SK-N-SH (cell line): ENCODE results near the gene ZP2. TPM values are rescaled to one million over a fixed set of nuclear protein-coding genes. Genes with fewer than 3 reads are reported as not detected.

ENCODE experiments used
- CTCF ChIA-PET: fragments of 300-600, 350-600 bp; formaldehyde crosslinking; extraction: SDS; loops from one replicate; lab custom pipeline; 2021; lab: Yijun Ruan, JAX
- POLR2A ChIA-PET: fragments of 350-600 bp; sonication (Branson Sonifier 250); formaldehyde crosslinking; extraction: SDS; loops from one replicate; lab custom pipeline; 2020; ENCODE audit warnings: antibody characterized with exemption, inconsistent platforms; lab: Yijun Ruan, JAX
- DNase-seq: peaks from one replicate; pipeline ENCODE4 v3.0.0; 2012
- H2AFZ ChIP-seq: fragments of 200-600 bp; sonication (generic); 2 replicates; pipeline ENCODE4 v1.8.1; 2016; ENCODE audit warnings: antibody characterized with exemption, mild to moderate bottlenecking, low read depth
- H3F3A ChIP-seq: fragments of 200-600 bp; sonication (generic); replicated peaks from 2 replicates; pipeline ENCODE3; 2016; ENCODE audit warnings: antibody characterized with exemption, mild to moderate bottlenecking; ENCODE audit not compliant: insufficient read depth
- H3K27ac ChIP-seq, 2 experiments: fragments of 200-500 bp in 1 of 2; fragments of 200-600 bp in 1 of 2; sonication (Bioruptor generic) in 1 of 2; sonication (generic), shearing (Covaris generic) in 1 of 2; 2 replicates each; pipeline versions ENCODE4 v1.5.1 to v1.6.1; 2014 to 2016; ENCODE audit warnings: low read depth in 2 of 2, inconsistent platforms in 1 of 2, low read length in 1 of 2, mild to moderate bottlenecking in 1 of 2, mixed read lengths in 1 of 2
- H3K27me3 ChIP-seq: fragments of 200-600 bp; sonication (generic), shearing (Covaris generic); 2 replicates; pipeline ENCODE4 v1.6.1; 2016; ENCODE audit warnings: mixed run types; ENCODE audit not compliant: insufficient read depth
- H3K36me3 ChIP-seq, 2 experiments: fragments of 200-500 bp in 1 of 2; fragments of 200-600 bp in 1 of 2; sonication (Bioruptor generic) in 1 of 2; sonication (generic) in 1 of 2; replicated peaks in 1 of 2; 2 replicates each; pipeline versions ENCODE3 to v1.5.1; 2014 to 2016; ENCODE audit warnings: low read length in 1 of 2, mild to moderate bottlenecking in 1 of 2; ENCODE audit not compliant: insufficient read depth in 2 of 2, control insufficient read depth in 1 of 2
- H3K4me1 ChIP-seq, 2 experiments: fragments of 200-500 bp in 1 of 2; fragments of 200-600 bp in 1 of 2; sonication (Bioruptor generic) in 1 of 2; sonication (generic), shearing (Covaris generic) in 1 of 2; 2 replicates each; pipeline versions ENCODE4 v1.5.1 to v1.6.1; 2014 to 2016; ENCODE audit warnings: low read depth in 1 of 2, low read length in 1 of 2, mixed run types in 1 of 2; ENCODE audit not compliant: insufficient read depth in 2 of 2, control insufficient read depth in 1 of 2
- H3K4me2 ChIP-seq: fragments of 200-600 bp; sonication (generic), shearing (Covaris generic); 2 replicates; pipeline ENCODE4 v1.6.1; 2017; ENCODE audit warnings: mixed run types
- H3K4me3 ChIP-seq, 2 experiments: fragments of 200-500 bp in 1 of 2; fragments of 200-600 bp in 1 of 2; sonication (Bioruptor generic) in 1 of 2; sonication (generic), shearing (Covaris generic) in 1 of 2; 2 replicates each; pipeline versions ENCODE4 v1.5.1 to v1.8.1; 2014 to 2016; ENCODE audit warnings: low read depth in 2 of 2, inconsistent platforms in 1 of 2, low read length in 1 of 2, mild to moderate bottlenecking in 1 of 2, mixed read lengths in 1 of 2, moderate library complexity in 1 of 2
- H3K79me2 ChIP-seq: fragments of 200-600 bp; sonication (generic); 2 replicates; pipeline ENCODE4 v1.8.1; 2017; ENCODE audit warnings: mild to moderate bottlenecking; ENCODE audit not compliant: insufficient read depth
- H3K9ac ChIP-seq: fragments of 200-600 bp; sonication (generic); 2 replicates; pipeline ENCODE4 v1.6.1; 2017; ENCODE audit warnings: mixed run types
- H3K9me2 ChIP-seq: fragments of 200-600 bp; sonication (generic); 2 replicates; pipeline ENCODE4 v1.6.1; 2017; ENCODE audit warnings: mixed run types
- H3K9me3 ChIP-seq: fragments of 200-600 bp; sonication (generic); 2 replicates; pipeline ENCODE4 v1.6.1; 2017; ENCODE audit warnings: mixed run types, mild to moderate bottlenecking, moderate library complexity
- H4K20me1 ChIP-seq: fragments of 200-600 bp; sonication (generic); 2 replicates; pipeline ENCODE4 v1.6.1; 2017; ENCODE audit warnings: mild to moderate bottlenecking, mixed run types; ENCODE audit not compliant: insufficient read depth
- GATA2 ChIP-seq: sonication (generic); formaldehyde crosslinking; IDR thresholded peaks from 2 replicates; pipeline ENCODE4 v1.5.0; 2020; ENCODE audit warnings: mild to moderate bottlenecking, missing genetic modification reagents
- IRF3 ChIP-seq: fragments of 150-350 bp; IDR thresholded peaks from 2 replicates; pipeline ENCODE4 v1.6.1; 2016; ENCODE audit warnings: mild to moderate bottlenecking, low read depth, low read length
- JUND ChIP-seq: IDR thresholded peaks from 2 replicates; pipeline ENCODE4 v1.4.0; 2012
- MXI1 ChIP-seq: IDR thresholded peaks from 2 replicates; pipeline ENCODE4 v1.6.1; 2012; ENCODE audit warnings: mild to moderate bottlenecking, low read depth, low read length, improper control_type of control experiment
- NRF1 ChIP-seq: IDR thresholded peaks from 2 replicates; pipeline ENCODE4 v1.6.1; 2012; ENCODE audit warnings: low read depth, mild to moderate bottlenecking, low read length
- POLR2AphosphoS5 ChIP-seq: IDR thresholded peaks from 2 replicates; pipeline ENCODE4 v1.6.1; 2012; ENCODE audit warnings: low read depth, low read length
- RFX5 ChIP-seq: IDR thresholded peaks from 2 replicates; pipeline ENCODE4 v1.6.1; 2012; ENCODE audit warnings: mild to moderate bottlenecking, improper control_type of control experiment, low read length
- WGBS: methylation state at CpG from one replicate; pipeline ENCODE4 v1.1.6; 2017; ENCODE audit warnings: low lambda C conversion rate; 5-methylcytosine and 5-hydroxymethylcytosine counted together
- polyA plus RNA-seq, 3 experiments: library from polyadenylated mRNA; depleted of rRNA; stranded (reverse); fragments of >200 nt; gene quantifications; 2 replicates each; pipeline ENCODE4 v1.2.3, GENCODE V29; 2012
- TF ChIP-seq, protein P1 (sequence below): IDR thresholded peaks from 2 replicates; pipeline ENCODE4 v1.6.1; 2012; ENCODE audit warnings: mild to moderate bottlenecking, low read depth, low read length, moderate library complexity

The ZP2 gene
- polyA plus RNA-seq, 1 of the 3 experiments (the other 2 are of a cell fraction): not detected

DNA sequence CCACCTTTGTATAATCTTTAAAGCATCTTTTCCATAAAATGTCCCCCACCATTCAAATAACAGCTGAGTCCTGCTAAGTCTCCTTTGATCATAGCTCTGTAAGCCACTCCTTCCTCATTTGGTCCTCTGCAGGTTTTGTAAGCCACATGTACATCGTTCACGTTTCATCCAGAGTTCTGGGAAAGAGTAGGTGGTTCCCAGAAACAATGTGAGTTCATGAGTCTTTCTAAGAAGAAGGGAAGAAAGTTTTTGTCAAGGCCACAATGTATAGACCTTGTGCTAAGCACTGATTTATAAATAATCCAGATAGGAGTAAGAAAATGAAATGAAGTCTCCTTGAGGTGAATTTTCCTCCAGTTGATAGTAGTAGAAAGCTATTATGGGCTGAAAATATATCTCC lies 13.4 kb upstream of the ZP2 start:
- Histone ChIP-seq H3K27ac (no peak overlapping the region), H3K9ac (no peak overlapping the region), H4K20me1 (no peaks in the 10 kb centered on the region), H3K36me3 (no peaks in the 10 kb centered on the region), H3F3A (no peaks in the 10 kb centered on the region), H3K79me2 (no peaks in the 10 kb centered on the region), H3K4me1 (no peaks in the 10 kb centered on the region), H3K9me3 (no peaks in the 10 kb centered on the region), H3K27me3 (peaks cover 4% of the 10 kb centered on the region; the same call in 1 of the 2 replicates), H3K4me2 (no peak overlapping the region), H2AFZ (no peak overlapping the region), H3K4me3 (no peak overlapping the region), H3K9me2 (no peaks in the 10 kb centered on the region)
- TF ChIP-seq IRF3: no peak
- TF ChIP-seq NRF1: no peak
- WGBS: 50% methylated on average over 2 of the region's 2 CpGs
- DNase-seq: no peak
- ChIA-PET CTCF (no interaction called here), POLR2A (no interaction called here)

DNA sequence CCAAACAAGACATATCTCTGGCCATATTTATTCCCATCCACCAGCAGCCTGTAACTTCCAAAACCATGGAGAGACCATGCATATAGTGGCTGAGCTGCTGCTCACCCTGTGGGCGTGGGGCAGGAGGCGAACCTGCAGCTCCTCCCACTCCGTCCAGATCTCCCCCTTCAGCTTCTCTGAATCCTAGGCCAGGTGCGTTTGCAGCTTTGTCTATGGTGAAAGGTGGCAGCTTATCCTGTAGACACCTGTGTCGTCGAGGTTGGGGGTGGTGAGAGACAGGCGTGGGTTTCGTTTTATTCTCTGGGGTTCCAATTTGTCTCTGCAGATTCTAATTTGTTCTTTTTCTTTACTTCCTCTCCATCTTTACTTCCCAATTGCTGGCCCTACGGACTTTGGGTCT lies 12.4 kb upstream of the ZP2 start:
- Histone ChIP-seq H3K36me3 (no peaks in the 10 kb centered on the region), H3K79me2 (no peaks in the 10 kb centered on the region), H3K4me1 (no peaks in the 10 kb centered on the region)
- WGBS: 55% methylated on average over 9 of the region's 9 CpGs
- ChIA-PET POLR2A (no interaction called here), CTCF (interaction anchor here (0.6 kb wide), 1 partner anchor 35 kb away, joined by 3 read pairs; no protein-coding TSS in a partner anchor)
- TF ChIP-seq, protein P1, sequence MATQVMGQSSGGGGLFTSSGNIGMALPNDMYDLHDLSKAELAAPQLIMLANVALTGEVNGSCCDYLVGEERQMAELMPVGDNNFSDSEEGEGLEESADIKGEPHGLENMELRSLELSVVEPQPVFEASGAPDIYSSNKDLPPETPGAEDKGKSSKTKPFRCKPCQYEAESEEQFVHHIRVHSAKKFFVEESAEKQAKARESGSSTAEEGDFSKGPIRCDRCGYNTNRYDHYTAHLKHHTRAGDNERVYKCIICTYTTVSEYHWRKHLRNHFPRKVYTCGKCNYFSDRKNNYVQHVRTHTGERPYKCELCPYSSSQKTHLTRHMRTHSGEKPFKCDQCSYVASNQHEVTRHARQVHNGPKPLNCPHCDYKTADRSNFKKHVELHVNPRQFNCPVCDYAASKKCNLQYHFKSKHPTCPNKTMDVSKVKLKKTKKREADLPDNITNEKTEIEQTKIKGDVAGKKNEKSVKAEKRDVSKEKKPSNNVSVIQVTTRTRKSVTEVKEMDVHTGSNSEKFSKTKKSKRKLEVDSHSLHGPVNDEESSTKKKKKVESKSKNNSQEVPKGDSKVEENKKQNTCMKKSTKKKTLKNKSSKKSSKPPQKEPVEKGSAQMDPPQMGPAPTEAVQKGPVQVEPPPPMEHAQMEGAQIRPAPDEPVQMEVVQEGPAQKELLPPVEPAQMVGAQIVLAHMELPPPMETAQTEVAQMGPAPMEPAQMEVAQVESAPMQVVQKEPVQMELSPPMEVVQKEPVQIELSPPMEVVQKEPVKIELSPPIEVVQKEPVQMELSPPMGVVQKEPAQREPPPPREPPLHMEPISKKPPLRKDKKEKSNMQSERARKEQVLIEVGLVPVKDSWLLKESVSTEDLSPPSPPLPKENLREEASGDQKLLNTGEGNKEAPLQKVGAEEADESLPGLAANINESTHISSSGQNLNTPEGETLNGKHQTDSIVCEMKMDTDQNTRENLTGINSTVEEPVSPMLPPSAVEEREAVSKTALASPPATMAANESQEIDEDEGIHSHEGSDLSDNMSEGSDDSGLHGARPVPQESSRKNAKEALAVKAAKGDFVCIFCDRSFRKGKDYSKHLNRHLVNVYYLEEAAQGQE: no peak
- no peak for TF ChIP-seq POLR2AphosphoS5
- no peak for TF ChIP-seq RFX5
- no peak for TF ChIP-seq JUND
- no peak for TF ChIP-seq MXI1
- no peak for TF ChIP-seq GATA2 (CRISPR knock-in tag)
- TF ChIP-seq, all 33 proteins: peak for 0
- H3K27ac ChIP-seq: no peak overlapping the region
- no peak overlapping the region for H3K9ac ChIP-seq
- no peaks in the 10 kb centered on the region for H4K20me1 ChIP-seq
- no peaks in the 10 kb centered on the region for H3F3A ChIP-seq
- no peak overlapping the region for H3K4me3 ChIP-seq
- H3K27me3 ChIP-seq: peaks cover 4% of the 10 kb centered on the region; the same call in 1 of the 2 replicates
- no peak for DNase-seq
- no peak overlapping the region for H3K4me2 ChIP-seq
- H2AFZ ChIP-seq: no peak overlapping the region
- H3K9me3 ChIP-seq: no peaks in the 10 kb centered on the region
- no peaks in the 10 kb centered on the region for H3K9me2 ChIP-seq
